Uterus (tissue), 2 donors: ENCODE data around the gene SYCE3.
A peak's percentile ranks its signal among the peaks of the same experiment; 100 is the strongest.

ENCODE experiments used
- POLR2A ChIP-seq, 2 donors: fragments of 450-650 bp; IDR thresholded peaks; one replicate each; pipeline ENCODE4 v1.6.1; 2016; ENCODE audit warnings: antibody characterized with exemption in 2 of 2, mild to moderate bottlenecking in 1 of 2, moderate library complexity in 1 of 2
- TF ChIP-seq, protein P1 (sequence below), 4 experiments: fragments of 200-600 bp in 2 of 4; fragments of 450-650 bp in 2 of 4; sonication (generic) in 2 of 4; IDR thresholded peaks; one replicate each; pipeline ENCODE4 v1.5.1; 2016 to 2019; ENCODE audit warnings: antibody characterized with exemption in 4 of 4, mild to moderate bottlenecking in 2 of 4, moderate library complexity in 1 of 4

DNA sequence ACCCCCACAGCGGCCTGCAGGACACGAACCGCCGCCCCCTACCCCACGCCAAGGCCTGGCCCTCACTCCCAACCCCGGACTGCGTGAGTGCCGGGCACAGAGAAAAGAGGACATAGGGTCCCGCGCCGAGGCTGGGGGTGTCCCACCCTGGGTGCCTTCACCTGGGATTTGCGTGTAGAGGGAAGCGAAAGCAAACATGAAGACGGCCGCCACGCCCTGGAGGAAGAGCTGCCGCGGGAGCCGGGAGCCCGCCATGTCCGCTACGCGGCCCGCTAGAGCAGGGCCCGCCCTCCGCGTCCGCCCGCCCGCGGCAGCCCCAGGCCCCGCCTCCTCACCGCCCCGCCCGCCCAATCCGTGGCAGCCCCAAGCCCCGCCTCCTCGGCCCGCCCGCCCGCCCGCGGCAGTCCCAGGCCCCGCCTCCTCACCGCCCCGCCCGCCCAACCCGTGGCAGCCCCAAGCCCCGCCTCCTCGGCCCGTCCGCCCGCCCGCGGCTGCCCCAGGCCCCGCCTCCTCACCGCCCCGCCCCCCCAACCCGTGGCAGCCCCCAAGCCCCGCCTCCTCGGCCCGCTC lies 55.2 kb downstream of the SYCE3 start, which contains the start of gene LMF2:
- TF ChIP-seq, protein P1, sequence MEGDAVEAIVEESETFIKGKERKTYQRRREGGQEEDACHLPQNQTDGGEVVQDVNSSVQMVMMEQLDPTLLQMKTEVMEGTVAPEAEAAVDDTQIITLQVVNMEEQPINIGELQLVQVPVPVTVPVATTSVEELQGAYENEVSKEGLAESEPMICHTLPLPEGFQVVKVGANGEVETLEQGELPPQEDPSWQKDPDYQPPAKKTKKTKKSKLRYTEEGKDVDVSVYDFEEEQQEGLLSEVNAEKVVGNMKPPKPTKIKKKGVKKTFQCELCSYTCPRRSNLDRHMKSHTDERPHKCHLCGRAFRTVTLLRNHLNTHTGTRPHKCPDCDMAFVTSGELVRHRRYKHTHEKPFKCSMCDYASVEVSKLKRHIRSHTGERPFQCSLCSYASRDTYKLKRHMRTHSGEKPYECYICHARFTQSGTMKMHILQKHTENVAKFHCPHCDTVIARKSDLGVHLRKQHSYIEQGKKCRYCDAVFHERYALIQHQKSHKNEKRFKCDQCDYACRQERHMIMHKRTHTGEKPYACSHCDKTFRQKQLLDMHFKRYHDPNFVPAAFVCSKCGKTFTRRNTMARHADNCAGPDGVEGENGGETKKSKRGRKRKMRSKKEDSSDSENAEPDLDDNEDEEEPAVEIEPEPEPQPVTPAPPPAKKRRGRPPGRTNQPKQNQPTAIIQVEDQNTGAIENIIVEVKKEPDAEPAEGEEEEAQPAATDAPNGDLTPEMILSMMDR (IDR thresholded peaks at IDR 0.05), result peak in 1 of 4 experiments; percentile 12
- peak in 1 of 2 donors; percentile 64 for TF ChIP-seq POLR2A (IDR thresholded peaks at IDR 0.05)
